CD4-positive, alpha-beta T cell treated with Interleukin-4 for 4 hours (primary cell): ENCODE data around the gene UNK.
A peak's percentile ranks its signal among the peaks of the same experiment; 100 is the strongest.

Experiments used
- DNase-seq: peaks from one replicate; pipeline ENCODE4 v3.0.0-alpha.2; 2020

Gene UNK

DNA sequence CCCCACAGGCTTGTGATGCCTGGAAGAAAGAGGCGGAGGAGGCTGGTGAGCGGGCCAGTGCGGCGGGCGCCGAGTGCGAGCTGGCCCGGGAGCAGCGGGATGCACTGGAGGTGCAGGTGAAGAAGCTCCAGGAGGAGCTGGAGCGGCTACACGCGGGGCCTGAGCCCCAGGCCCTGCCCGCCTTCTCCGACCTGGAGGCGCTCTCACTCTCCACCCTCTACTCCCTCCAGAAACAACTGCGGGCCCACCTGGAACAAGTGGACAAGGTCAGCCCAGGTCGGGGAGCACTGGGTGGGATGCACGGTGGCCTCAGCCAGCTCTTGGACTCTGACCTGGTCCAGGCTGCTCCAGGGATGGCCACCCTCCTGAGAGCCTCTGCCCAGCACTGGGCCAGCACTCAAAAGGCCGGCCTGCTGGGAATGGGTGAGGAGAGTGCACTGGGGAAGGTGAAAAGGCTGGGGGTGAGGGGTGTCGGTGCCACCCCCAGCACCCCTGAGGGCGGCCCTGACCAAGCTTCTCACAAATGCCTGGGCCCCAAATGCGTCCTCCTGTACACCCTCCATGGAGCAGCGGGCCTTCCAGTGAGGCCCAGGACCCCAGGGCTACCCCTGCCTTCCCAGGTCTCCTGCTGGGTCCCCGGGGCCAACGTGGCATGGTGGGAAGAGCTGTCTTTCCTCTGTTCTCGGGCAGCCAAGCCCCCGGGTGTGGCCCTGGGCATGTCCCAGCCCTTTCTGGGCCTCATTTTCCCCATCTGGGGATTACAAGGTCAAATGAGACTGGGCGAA is 38.8 kb downstream of the UNK start:
- DNase-seq: no peak

DNA sequence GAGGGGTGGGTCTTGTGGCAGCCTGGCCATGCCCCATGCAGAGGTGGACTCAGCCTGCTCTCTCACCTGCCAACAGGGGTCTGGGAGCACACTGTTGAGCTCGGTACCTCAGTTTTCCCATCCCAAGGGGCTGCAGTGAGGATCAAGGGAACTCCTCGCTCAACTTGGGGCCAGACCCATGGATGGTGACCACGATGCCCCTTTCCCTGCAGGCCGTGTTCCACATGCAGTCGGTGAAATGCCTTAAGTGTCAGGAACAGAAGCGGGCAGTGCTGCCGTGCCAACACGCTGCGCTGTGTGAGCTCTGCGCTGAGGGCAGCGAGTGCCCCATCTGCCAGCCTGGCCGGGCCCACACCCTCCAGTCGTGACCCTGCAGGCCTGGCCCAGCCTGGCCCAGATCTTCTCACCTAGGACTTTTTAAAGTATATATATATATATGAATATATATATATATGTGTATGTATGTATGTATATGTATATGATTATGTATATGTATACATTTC is 39.5 kb downstream of the UNK start:
- DNase-seq: no peak

DNA sequence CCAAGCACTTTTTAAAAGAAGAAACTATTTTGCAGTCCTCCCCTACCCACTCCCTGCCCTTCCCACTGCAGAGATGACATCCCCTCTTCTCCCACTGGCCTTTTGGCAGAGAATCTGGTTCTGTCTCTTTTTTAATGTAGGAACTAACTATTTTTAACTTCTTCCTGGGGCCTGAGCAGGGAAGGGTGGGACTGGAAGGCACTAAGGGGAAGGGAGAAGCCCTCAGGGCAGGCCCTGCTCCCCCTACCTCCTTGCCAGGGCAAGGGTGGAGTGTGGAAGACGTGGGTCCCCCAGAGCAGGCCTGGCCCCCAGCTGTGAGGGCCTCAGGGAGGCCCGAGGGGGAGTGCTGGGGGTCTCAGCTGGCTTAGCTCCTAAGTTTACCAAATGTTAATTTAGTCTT is 40.1 kb downstream of the UNK start:
- no peak for DNase-seq

DNA sequence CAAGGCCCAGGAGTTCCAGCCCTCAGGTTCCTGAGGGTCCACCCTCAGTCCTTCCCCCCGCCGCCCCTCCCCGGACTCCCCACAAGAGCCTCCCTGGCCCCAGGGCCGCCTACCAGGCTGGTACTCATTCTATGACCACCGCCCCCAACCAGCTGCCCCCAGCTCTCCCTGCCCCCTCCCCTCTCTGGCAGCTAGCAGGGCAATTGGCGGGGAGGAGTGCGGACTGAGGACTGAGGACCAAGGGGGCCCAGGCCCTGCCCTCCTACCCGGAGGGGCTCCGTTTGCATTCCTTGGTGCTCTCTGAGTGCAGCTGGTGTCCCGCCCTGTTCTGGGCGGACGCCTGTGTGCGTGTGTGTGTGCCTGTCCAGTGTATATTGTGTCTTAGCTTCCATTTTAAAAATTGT is 40.5 kb downstream of the UNK start:
- no peak for DNase-seq

DNA sequence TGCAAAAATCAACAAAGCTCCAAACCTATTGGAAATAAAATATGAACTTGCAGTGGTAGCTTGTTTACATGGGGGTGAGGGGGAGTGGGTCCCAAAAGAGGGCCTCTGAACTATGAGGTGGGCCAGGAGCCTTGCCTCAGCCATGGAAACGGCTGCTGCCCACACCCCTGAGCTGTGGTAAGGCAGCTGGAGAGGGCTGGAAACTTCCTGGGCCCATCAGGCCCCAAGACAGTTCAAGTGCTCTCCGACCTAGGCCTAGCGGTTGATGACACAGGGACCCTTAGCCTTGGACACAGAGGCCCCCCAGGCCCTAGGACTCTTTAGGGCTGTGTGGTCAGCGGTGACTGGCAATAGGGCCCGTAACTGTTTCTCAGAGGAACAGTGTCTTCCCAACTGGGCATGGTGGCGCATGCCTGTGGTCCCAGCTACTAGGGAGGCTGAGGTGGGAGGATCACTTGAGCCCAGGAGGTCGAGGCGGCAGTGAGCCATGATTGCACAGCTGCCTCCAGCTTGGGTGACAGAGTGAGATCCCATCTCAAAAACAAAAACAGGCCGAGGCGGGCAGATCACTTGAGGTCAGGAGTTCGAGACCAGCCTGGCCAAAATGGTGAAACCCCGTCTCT is 41.3 kb downstream of the UNK start:
- DNase-seq: no peak

DNA sequence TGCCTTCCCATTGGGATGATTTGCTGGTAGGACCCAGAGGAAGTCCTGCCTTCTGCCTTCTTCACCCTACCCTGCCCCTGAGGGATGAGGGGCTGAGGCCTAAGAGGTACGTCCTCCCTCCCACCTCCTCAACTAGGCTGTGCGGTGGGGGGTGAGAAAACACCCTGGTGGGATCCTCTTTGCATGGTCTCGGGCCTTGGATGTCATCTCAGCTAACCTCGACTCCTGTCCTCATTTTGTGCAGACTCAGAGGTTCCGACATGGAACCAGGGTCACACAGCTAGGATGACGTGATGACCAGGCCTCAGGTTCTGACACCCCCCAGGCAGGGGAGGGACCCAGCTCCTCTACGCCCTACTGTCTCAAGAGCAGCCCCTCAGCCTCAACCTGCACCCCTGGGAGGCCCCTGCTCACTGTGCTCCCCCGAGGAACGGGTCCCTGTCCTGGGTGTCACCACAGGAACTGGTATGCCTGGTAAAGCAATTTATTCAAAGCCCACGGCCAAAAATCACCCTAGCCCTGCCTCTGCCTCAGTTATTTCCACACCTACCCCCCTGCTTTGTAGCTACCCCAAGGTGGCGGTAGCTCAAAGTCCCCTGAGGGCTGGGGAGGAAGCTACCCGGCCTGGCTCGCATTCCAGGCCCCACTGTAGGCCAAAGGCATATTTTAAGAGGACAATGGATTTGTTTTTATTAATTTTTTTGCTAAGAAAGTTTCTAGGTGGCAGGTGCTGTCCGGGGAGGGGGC is 42.1 kb downstream of the UNK start:
- no peak for DNase-seq

DNA sequence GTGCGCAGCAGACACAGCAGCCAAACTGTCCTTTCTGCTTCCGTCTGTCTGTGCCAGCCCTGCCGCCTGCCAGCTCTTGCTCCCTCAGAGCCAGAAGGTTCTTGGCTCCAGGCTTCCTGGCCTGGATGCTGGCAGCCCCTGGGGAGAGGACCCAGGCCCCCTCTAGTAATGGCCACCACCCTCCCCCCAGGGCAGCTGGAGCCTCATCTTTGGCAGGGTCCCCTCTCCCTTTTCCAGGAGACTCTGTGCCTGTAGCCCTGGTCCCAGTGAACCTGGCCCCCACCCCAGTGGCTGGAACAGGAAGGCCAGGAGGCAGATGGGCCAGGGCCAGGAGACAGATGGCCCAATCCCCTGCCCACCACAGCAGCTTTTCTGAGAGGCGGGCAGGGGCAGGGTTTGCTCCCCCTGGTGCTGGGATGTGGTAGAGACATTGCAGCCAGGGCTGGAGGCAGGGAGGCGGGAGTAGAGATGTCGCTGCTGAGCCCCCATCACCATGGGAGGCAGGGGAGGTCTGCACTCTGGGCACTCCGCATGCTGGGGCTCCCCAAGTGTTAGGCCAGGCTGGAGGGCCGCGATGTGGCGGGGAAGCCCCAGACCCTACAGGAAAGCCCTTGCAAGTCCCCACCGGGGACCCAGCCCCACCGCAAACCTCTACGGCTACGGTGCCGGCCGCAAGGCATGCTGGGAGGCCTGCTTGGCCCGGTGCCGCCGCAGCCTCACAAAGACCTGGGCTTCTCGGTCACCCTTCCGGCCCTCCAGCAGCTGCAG is 42.9 kb downstream of the UNK start:
- peak; percentile 52 for DNase-seq

DNA sequence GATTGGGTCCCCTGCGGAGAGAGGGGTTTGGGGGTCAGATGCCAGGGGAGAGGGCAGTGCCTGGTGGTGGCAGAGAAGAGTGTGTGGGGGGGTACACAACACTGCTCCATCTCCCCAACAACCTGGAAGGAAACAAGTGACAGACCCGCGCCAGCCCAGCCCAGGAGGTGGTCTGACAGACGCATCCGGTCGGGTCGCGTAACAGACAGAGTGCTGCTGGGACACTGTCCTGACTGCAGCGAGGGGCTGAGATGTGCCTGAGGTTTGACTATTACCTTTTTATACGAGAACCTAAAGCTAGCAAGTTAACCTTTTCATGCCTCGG is 43.4 kb downstream of the UNK start:
- DNase-seq: peak; percentile 24

DNA sequence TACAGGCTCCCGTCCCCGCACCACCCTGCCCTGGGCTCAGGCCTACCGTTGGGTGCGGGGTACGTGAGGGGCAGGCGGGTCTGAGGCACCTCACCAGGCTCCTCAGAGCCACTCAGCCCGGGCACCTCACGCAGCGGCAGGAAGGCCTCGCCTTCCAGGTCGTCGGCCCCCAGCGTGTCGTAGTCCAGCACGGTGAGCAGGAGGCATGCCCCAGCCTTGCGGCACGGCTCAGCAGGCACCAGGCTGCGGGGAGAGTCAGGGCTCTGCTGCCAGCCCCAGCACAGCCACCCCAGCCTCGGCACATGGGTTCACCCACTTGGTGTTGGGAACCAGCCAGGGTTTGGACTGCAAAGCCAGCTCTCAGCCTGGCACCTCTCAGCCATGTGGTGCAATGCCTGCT is 44.1 kb downstream of the UNK start:
- no peak for DNase-seq

DNA sequence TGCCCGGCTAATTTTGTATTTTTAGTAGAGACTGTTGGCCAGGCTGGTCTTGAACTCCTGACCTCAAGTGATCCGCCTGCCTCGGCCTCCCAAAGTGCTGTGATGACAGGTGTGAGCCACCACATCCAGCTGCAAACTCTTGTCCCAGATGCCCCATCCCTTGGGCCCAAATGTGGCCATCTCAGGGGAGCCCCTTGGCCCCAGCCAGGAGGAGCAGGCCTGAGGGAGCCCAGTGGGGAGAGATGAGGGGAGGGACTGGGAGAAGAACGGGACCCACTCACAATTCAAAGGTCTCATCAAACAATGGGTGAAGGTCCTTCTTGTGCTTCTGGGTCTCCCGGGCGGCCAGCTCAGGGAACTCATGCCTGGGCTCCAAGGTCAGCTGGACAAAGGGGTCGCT is 45.1 kb downstream of the UNK start:
- DNase-seq: no peak

DNA sequence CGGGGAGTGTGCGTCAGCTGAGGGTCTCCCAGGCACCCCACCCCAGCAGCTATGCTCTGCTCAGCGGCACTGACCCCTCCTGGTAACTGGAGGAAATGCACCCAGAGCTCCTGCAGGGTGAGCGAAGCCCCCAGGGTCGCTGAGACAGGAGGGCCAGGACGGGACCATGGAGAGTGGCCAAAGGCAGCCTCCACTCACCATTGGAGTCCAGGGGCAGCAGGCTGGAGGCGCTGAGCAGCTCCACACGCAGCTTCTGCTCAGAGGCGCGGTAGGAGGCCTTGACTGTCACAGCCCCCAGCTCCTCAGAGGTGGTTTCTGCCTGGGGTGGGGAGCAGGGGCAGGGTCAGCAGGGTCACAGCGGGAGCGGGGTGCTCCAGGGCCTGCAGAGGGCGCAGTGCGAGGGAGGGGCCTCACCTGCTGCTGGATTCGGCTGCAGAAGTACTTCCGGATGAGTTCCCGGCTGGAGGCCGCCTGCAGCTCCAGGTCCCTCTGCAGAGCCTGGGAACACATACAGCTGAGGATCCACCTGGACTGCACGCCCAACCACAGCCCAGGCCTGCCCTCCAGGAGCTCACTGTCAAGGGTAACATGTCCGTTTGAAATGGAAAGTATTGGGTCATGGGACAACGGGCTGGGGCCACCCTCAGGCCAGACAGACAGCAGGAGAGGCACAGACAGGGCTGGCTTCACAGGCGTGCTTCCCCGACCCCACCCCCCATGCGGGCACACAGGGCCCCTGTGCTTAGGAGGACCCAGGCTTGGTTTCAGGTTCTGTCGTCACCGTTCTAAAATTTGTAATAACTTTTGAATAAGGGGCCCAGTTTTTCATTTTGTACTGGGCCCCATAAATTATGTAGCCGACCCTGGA is 45.8 kb downstream of the UNK start:
- no peak for DNase-seq

DNA sequence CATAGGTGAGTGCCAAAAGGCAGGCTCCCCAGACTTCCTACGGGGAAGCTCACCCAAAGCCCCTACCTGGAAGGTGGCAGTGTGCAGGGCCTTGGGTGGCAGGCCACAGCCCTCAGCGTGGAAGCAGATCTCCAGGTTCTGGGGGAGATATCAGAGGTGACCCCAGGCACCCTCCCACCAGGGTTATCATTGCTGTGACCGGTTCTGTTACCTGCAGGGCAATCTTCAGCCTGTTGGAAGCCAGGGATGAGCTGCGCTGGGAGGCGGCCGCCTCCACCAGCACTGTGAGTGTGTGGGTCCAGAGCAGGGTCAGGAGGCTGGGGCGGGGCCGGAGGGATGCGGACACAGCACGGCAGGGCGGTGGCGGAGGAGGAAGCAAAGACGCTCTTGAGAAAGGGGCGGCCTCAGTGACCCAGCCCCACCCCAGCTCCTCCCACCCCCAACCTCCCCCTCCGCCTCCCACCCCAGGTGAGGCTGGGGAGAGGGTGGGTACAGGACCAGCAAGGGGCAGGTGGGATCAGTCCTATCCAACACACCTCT is 46.5 kb downstream of the UNK start:
- no peak for DNase-seq

DNA sequence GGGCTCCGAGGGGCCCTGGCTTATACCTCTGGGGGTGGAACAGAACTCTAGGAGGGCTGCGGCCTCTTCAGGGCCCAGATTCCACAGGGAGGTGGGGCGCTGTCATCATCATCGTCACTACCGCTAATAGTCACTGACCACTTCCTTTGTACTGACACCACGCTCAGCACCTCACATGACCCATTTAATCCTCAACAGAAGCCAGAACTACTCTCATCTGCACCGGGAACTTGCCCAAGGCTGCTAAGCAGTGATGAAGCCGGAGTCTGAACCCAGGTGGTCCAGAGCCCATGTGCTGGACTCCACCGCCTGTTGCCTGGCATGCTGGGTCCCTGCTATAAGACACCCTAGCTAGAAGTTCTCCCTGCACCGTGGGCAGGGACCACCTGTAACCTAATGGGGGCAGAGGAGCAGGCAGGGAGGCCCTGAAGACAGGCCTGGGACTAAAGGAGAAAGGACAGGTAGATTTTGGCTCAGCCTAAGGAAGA is 47.6 kb downstream of the UNK start:
- DNase-seq: peak; percentile 64

DNA sequence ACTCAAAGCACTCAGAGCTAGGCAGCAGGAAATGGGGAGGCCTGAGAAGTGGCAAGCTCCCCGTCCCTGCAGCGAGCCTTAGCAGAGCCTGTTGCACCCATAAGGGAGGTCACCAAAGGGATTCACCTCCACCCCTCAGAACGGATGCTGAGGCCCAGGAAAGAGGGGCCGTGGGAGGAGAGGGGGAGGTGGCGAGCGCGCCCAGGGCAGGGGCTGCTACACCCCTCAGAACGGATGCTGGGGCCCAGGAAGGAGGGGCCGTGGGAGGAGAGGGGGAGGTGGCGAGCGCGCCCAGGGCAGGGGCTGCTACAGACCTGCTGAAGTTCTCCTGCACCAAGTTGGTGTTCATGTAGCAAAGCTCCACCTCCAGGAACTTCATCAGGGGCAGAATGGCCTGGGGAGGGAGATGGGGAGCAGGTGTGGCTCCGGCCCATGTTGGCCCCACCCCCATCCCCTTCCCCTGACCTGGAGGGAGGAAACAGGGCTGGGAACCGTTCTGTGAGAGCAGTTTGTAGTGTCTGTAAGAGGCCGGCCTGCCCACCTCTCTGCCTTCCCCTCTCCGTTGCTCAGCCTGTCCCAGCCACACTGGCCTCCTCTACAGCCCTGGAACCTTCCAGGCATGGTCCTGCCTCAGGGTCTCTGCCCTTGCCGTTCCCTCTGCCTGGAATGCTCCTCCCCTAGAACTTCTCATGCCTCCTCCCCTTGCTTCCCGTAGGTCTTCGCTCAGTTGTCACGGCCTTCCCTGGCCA is 48.2 kb downstream of the UNK start:
- DNase-seq: no peak

DNA sequence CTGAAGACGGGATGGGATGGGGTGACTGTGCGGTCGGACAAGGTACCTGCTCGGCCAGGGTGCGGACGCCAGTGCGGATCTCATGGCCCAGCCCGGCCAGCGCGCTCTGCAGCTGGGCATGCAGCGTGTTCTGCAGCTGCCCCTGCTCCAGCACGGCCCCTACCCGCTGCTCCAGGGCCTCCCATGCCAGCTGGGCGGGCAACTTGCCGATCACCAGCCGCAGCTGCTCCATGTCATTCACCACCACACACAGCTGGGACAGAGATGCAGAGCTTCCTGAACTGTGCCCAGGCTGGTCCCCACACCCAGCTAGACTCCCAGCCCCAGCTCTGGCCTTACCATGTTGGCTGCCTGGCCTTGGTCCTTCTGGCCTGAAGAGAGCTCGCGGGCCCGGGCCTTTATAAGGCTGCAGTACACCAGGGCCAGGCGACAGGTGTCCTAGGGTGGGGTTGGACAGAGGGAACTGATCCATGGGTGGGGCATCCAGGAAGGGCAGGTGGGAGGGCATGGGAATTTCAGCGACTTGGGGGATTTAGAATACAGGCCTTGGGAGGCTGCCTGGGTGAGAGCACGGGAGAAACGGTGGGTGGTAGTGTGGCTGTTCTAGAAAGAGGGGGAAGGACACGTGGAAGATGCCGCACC is 49.8 kb downstream of the UNK start:
- DNase-seq: no peak

DNA sequence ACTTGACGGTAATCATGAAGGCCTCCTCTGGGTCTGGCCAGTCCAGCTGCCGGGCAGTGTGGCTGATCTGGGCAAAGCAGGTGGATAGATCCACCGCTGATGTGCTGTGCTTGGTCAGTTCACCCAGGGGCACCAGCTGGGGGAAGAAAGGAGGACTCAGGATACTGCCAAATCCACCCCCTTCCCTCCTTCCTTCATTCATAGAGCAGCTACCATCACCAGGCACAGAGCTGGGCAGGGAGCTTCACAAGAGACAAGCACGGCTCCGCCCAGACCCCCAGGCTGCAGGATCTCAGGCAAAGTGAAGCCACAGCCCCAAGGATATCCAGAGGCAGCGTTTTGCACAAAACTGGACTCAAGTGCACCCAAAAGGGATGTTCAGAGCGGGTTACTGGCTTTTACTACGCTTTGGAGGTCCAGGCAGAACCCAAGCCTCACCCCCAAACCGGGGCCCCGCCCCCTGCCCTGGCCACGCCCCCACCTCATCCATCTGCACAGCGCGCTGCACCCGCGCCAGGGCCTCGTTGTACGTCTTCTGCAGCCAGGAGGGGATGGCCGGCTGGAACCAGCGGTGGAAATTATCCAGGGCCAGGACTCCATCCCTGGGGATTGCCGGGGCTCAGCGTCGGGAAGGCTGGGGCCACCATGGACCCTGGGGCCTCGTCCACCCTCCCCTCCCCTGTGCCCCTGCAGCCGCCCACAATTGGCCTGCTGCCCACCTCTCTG is 50.5 kb downstream of the UNK start:
- DNase-seq: no peak

DNA sequence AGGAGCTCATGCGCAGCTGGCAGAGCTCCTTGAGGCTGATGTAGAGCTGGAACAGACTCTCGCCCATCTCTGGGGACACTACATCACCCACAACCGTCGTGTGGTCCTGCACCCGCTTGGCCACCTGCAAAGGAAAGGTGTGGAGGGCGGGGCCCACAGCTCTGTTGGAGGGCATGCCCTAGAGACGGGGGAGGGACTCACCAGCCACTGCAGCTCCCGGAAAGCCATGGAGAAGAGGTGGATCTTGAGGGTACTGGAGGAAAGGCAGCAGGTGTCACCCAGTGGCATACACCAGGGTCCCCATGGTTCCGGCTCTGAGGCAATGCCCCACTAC is 51.0 kb downstream of the UNK start:
- no peak for DNase-seq

DNA sequence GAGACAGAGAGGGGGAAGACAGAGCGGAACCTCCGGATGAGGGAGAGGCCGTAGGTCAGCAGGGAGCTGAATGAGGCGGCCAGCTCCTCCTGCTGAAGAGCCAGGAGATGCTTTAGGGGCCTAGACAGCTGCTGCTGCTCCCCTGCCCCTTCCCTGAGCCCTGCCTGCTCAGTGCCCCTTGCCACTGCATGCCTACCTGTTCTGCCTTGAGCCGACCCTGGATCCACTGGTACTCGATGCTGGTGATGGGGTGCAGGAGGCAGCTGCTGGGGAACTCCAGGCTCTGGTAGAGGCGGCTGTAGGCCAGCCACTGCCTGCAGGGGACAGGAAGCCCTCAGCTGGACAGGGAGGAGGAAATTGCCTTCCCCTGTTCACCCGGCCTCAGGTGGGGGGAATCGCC is 52.0 kb downstream of the UNK start:
- DNase-seq: no peak

DNA sequence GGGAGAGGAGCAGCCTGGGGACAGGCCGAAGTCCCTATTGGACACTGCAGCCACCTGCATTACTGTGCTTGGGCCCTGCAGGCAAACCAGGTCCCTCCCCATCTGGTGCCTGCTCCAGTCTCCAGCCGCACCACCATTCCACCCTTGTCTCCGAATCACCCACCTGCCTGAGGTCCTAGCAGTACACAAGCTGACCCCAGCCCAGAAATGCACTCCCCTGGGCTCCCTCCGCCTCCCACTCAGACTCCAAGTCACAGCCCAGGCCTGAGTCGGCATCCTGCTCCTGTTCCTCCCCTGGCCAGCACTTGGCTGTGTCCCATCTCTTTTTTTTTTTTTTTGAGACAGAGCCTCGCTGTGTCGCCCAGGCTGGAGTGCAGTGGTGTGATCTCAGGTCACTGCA is 53.3 kb downstream of the UNK start:
- no peak for DNase-seq

DNA sequence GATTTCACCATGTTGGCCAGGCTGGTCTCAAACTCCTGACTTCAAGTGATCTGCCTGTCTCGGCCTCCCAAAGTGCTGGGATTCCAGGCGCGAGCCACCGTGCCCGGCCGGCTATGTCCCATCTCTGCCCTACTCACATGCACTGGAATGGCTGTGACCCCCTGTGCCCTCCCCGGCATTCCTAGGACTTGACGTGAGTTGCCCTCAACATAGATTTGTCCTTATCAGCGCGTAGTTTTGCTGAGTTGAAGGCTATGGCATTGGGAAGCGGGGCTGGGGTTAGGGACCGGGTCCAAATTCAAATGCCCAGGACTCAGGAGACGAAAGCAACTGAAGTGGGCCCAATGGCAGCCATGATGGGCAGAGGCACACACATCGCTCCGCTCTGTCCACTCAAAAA is 53.8 kb downstream of the UNK start:
- DNase-seq: no peak
